ENCODE results near the gene HERPUD2.
"Not testable (repeated sequence)": the region's sequence is repeated elsewhere in the genome, so short reads cannot be mapped to it uniquely, and the experiment has no call there.

HERPUD2 gene

DNA sequence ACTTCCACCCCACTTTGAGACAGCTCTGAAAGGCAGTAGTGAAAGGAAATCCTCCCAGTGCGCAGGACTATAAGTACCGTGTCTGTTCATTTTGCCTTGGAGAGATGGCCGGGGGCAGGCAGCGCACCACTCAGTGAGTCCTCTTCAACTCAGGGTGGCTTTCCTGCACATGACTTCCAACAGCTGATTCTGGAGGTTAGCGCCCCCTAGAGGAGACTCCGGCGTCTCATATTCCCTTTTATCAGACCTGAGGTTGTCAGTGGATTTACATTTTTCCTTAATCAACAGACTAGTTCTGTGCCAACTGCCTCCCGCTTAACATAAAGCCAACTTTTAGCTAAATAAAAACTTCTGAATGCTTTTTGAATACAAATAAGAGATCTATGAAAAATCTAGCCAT is 101.0 kb downstream of the HERPUD2 start:
- no peak overlapping the region for H3K4me3 Mint-ChIP-seq
- ATAC-seq (replicated peaks) (no peak), DNase-seq (no peak)
- H3K27me3 Mint-ChIP-seq = no peaks in the 10 kb centered on the region
- H3K9me3 Mint-ChIP-seq = no peaks in the 10 kb centered on the region
- no peaks in the 10 kb centered on the region for H3K4me1 Mint-ChIP-seq
- H3K36me3 Mint-ChIP-seq = no peaks in the 10 kb centered on the region
- no peak overlapping the region for H3K27ac Mint-ChIP-seq

DNA sequence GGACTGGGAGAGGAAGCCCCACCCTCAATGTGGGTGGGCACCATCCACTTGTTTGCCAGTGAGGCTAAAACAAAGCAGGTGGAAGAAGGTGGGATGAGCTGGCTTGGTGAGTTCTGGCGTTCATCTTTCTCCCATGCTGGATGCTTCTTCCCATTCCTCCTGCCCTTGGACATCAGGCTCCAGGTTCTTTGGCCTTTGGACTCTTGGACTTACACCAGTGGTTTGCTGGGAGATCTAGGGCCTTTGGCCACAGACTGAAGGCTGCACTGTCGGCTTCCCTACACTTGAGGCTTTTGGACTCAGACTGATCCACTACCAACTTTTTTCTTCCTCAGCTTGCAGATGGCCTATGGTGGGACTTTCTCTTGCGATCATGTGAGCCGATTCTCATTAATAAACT is 106.3 kb downstream of the HERPUD2 start:
- Mint-ChIP-seq H3K36me3 (no peaks in the 10 kb centered on the region), H3K9me3 (no peaks in the 10 kb centered on the region), H3K4me1 (no peaks in the 10 kb centered on the region), H3K27me3 (peaks cover 4 to 18% of the 10 kb centered on the region in 2 donors), H3K4me3 (no peak overlapping the region), H3K27ac (no peak overlapping the region)
- ATAC-seq (replicated peaks) = no peak
- no peak for DNase-seq

DNA sequence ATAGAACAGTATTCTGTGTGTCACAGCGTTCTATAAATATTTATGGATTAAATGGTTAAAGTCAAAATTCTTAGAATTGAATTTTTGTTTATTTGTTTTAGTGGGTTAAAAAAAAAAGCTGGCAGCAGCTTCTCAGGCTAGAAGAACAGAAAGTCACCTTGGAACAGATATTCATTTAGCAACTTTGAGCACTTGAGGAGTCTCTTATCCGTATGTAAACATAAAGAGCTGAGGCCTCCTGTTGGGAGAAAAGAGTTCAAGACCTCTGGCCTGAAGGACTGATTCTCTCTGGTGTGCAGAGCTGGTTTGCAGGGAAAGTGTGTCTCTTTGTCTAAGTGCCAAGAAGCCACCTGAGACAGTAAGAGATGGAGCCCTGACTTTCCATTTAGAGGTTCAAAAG is 109.9 kb downstream of the HERPUD2 start:
- Mint-ChIP-seq H3K4me3 (no peak overlapping the region), H3K27ac (no peak overlapping the region), H3K36me3 (no peaks in the 10 kb centered on the region), H3K27me3 (peaks cover 8 to 18% of the 10 kb centered on the region in 2 donors), H3K4me1 (no peaks in the 10 kb centered on the region), H3K9me3 (no peaks in the 10 kb centered on the region)
- no peak for ATAC-seq (replicated peaks)
- no peak for DNase-seq

DNA sequence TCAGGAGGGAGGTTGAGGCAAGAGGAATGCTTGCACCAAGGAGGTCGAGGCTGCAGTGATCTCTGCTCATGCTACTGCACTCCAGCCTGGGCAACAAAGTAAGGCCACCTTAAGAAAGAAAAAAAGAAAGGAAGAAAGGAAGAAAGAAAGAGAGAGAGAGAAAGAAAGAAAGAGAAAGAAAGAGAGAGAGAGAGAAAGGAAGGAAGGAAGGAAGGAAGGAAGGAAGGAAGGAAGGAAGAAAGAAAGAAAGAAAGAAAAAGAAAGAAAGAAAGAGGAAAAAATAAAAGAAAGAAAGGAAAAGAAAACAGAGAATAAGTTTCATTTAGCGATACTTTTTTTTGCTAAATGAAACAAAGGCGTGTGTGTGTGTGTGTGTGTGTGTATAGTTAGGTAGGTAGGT is 110.4 kb downstream of the HERPUD2 start:
- not testable (repeated sequence) for H3K4me1 Mint-ChIP-seq

More for the DNA sequence above, 110.4 kb downstream of the HERPUD2 start:
- H3K36me3 Mint-ChIP-seq; ATAC-seq (replicated peaks); DNase-seq; H3K9me3 Mint-ChIP-seq; H3K4me3 Mint-ChIP-seq: not testable (repeated sequence)
- Mint-ChIP-seq H3K27ac (peak overlapping the region; percentile 67), H3K27me3 (peaks cover 8 to 18% of the 10 kb centered on the region in 2 donors)
